Glutamatergic neuron (in vitro differentiated cells): Measurements from ENCODE around the gene OPTC. TPM values are rescaled to one million over a fixed set of nuclear protein-coding genes. Genes with fewer than 3 reads are reported as not detected.

Experiments
- DNase-seq: peaks from one replicate; pipeline ENCODE4 v3.0.0; 2022
- H3K27ac Mint-ChIP-seq: one replicate; pipeline ENCODE4 v1.8.0; 2020; ENCODE audit warnings: mild to moderate bottlenecking, mixed read lengths, inconsistent platforms; ENCODE audit not compliant: unreplicated experiment
- H3K27me3 Mint-ChIP-seq: one replicate; pipeline ENCODE4 v1.8.0; 2020; ENCODE audit warnings: mild to moderate bottlenecking, moderate library complexity, mixed read lengths, inconsistent platforms; ENCODE audit not compliant: unreplicated experiment
- H3K36me3 Mint-ChIP-seq: one replicate; pipeline ENCODE4 v1.8.0; 2020; ENCODE audit warnings: mild to moderate bottlenecking, mixed read lengths, inconsistent platforms; ENCODE audit not compliant: unreplicated experiment
- H3K4me1 Mint-ChIP-seq: one replicate; pipeline ENCODE4 v1.8.0; 2020; ENCODE audit warnings: mild to moderate bottlenecking, low read depth, mixed read lengths, inconsistent platforms; ENCODE audit not compliant: unreplicated experiment
- H3K4me3 Mint-ChIP-seq: one replicate; pipeline ENCODE4 v1.8.0; 2020; ENCODE audit warnings: mild to moderate bottlenecking, mixed read lengths, inconsistent platforms; ENCODE audit not compliant: unreplicated experiment
- H3K9me3 Mint-ChIP-seq: one replicate; pipeline ENCODE4 v1.8.0; 2020; ENCODE audit warnings: mild to moderate bottlenecking, moderate library complexity, mixed read lengths, inconsistent platforms; ENCODE audit not compliant: unreplicated experiment
- CTCF ChIP-seq: fragments of 200-600 bp; sonication (generic); IDR thresholded peaks from one replicate; pipeline ENCODE4 v1.5.0; 2021; ENCODE audit not compliant: partially characterized antibody, unreplicated experiment
- total RNA-seq: library from RNA; stranded (reverse); fragmentation: NEBNext Ultra II Directional; extraction: Animal tissue kit (Norgen Biotek cat#: 25700); gene quantifications from one replicate; pipeline ENCODE4 v1.2.1, GENCODE V29; 2021; ENCODE audit not compliant: unreplicated experiment

OPTC gene
- total RNA-seq, 1 donor from 2014 or later = not detected

GRCh38 chr1:203468326-203468725 is 25.6 kb upstream of the OPTC start:
- Mint-ChIP-seq H3K27me3 (peaks cover 6% of the 10 kb centered on the region), H3K36me3 (no peaks in the 10 kb centered on the region), H3K4me1 (peaks cover 7% of the 10 kb centered on the region), H3K27ac (no peak overlapping the region), H3K4me3 (no peak overlapping the region), H3K9me3 (peaks cover 6% of the 10 kb centered on the region)
- no peak for TF ChIP-seq CTCF
- DNase-seq = no peak

GRCh38 chr1:203470240-203470639 is 23.7 kb upstream of the OPTC start:
- Mint-ChIP-seq H3K4me1 (peaks cover 3% of the 10 kb centered on the region), H3K27ac (no peak overlapping the region), H3K36me3 (no peaks in the 10 kb centered on the region), H3K9me3 (peaks cover 6% of the 10 kb centered on the region), H3K4me3 (no peak overlapping the region), H3K27me3 (peaks cover 8% of the 10 kb centered on the region)
- no peak for TF ChIP-seq CTCF
- no peak for DNase-seq

- DNase-seq = no peak
- peaks cover 9% of the 10 kb centered on the region for H3K9me3 Mint-ChIP-seq
- H3K27ac Mint-ChIP-seq = no peak overlapping the region
- H3K36me3 Mint-ChIP-seq = no peaks in the 10 kb centered on the region
- no peak overlapping the region for H3K4me3 Mint-ChIP-seq
- peaks cover 6% of the 10 kb centered on the region for H3K27me3 Mint-ChIP-seq
- no peak for TF ChIP-seq CTCF
- H3K4me1 Mint-ChIP-seq = peaks cover 6% of the 10 kb centered on the region
These were observed 22.1 kb upstream of the OPTC start for GRCh38 chr1:203471841-203472240.

GRCh38 chr1:203473281-203473680 is 20.7 kb upstream of the OPTC start:
- Mint-ChIP-seq H3K27ac (no peak overlapping the region), H3K4me3 (no peak overlapping the region), H3K9me3 (peaks cover 9% of the 10 kb centered on the region), H3K27me3 (peaks cover 5% of the 10 kb centered on the region), H3K4me1 (peaks cover 6% of the 10 kb centered on the region), H3K36me3 (no peaks in the 10 kb centered on the region)
- no peak for TF ChIP-seq CTCF
- no peak for DNase-seq

- TF ChIP-seq CTCF = no peak
- Mint-ChIP-seq H3K4me3 (no peak overlapping the region), H3K27ac (no peak overlapping the region), H3K9me3 (peaks cover 9% of the 10 kb centered on the region), H3K36me3 (no peaks in the 10 kb centered on the region), H3K4me1 (peaks cover 6% of the 10 kb centered on the region), H3K27me3 (peaks cover 5% of the 10 kb centered on the region)
- DNase-seq = no peak
These were observed 20.1 kb upstream of the OPTC start for GRCh38 chr1:203473781-203474305.
